Activated CD4-positive, alpha-beta memory T cell treated with anti-CD3 and anti-CD28 coated beads, Interleukin-2, amount 10 ng/mL, durations not matched to agents 7 days and 5 days (primary cell): ENCODE results near the gene TMC4. TPM values are rescaled to one million over a fixed set of nuclear protein-coding genes. Genes with fewer than 3 reads are reported as not detected.
"Not testable (repeated sequence)": the region's sequence is repeated elsewhere in the genome, so short reads cannot be mapped to it uniquely, and the experiment has no call there.

Source experiments
- CTCF ChIA-PET: fragments of 350-600 bp; sonication (Branson Sonifier 250); formaldehyde crosslinking; loops from one replicate; lab custom pipeline; 2021; ENCODE audit warnings: antibody characterized with exemption, inconsistent platforms; lab: Charles Lee
- POLR2A ChIA-PET: fragments of 350-600 bp; sonication (Branson Sonifier 250); formaldehyde crosslinking; loops from one replicate; lab custom pipeline; 2021; ENCODE audit warnings: antibody characterized with exemption; lab: Charles Lee
- DNase-seq: peaks from one replicate; pipeline ENCODE4 v3.0.0-alpha.2; 2020
- H3K27ac Mint-ChIP-seq: one replicate; pipeline ENCODE4 v1.8.0; 2021; ENCODE audit warnings: mild to moderate bottlenecking, mixed read lengths
- H3K27me3 Mint-ChIP-seq: one replicate; pipeline ENCODE4 v1.8.0; 2021; ENCODE audit warnings: mixed read lengths
- H3K36me3 Mint-ChIP-seq: one replicate; pipeline ENCODE4 v1.8.0; 2021; ENCODE audit warnings: low read depth, mixed read lengths
- H3K4me1 Mint-ChIP-seq: one replicate; pipeline ENCODE4 v1.8.0; 2021; ENCODE audit warnings: mixed read lengths
- H3K4me3 Mint-ChIP-seq: one replicate; pipeline ENCODE4 v1.8.0; 2021; ENCODE audit warnings: mild to moderate bottlenecking, mixed read lengths
- H3K9me3 Mint-ChIP-seq: one replicate; pipeline ENCODE4 v1.8.0; 2021; ENCODE audit warnings: mixed read lengths
- total RNA-seq, 2 experiments: library from RNA; stranded (reverse); gene quantifications; one replicate each; pipeline ENCODE4 v1.2.3, GENCODE V29; 2021

The TMC4 gene
- total RNA-seq, 2 experiments from 2014 or later, result 2.8 to 3.2 TPM

- Mint-ChIP-seq H3K36me3 (peaks cover 71% of the 10 kb centered on the region), H3K27me3 (no peaks in the 10 kb centered on the region), H3K9me3 (no peaks in the 10 kb centered on the region), H3K4me1 (peaks cover 78% of the 10 kb centered on the region), H3K27ac (no peak overlapping the region), H3K4me3 (no peak overlapping the region)
- no peak for DNase-seq
- POLR2A ChIA-PET, result interaction anchor here (0.6 to 6.5 kb wide), 6 partner anchors 9 to 1285 kb away, joined by 3 to 60 read pairs (median 4); partner anchors contain the start of genes LENG1, MBOAT7, PRPF31 and RPS9
- CTCF ChIA-PET, result interaction anchor here (1.2 to 3.0 kb wide), 3 partner anchors 39 to 181 kb away, joined by 3 to 16 read pairs (median 3); no protein-coding TSS in a partner anchor
Observed at GRCh38 chr19:54209058-54209810, 36.3 kb upstream of the TMC4 start.

- Mint-ChIP-seq H3K27ac (peak overlapping the region; percentile 9), H3K9me3 (no peaks in the 10 kb centered on the region), H3K27me3 (no peaks in the 10 kb centered on the region), H3K4me3 (no peak overlapping the region), H3K36me3 (peaks cover 74% of the 10 kb centered on the region), H3K4me1 (peaks cover 83% of the 10 kb centered on the region)
- DNase-seq, result no peak
- POLR2A ChIA-PET, result interaction anchor here (0.6 to 6.5 kb wide), 3 partner anchors 8 to 1286 kb away, joined by 3 to 60 read pairs (median 49); partner anchors contain the start of genes MBOAT7, RPS9 and TSEN34
- CTCF ChIA-PET, result interaction anchor here (1.2 to 1.5 kb wide), 3 partner anchors 38 to 182 kb away, joined by 3 read pairs; no protein-coding TSS in a partner anchor
Observed at GRCh38 chr19:54208784-54209057, 35.8 kb upstream of the TMC4 start.

- Mint-ChIP-seq H3K9me3 (no peaks in the 10 kb centered on the region), H3K4me3 (no peak overlapping the region), H3K27me3 (no peaks in the 10 kb centered on the region), H3K27ac (peak overlapping the region; percentile 9), H3K4me1 (peaks cover 88% of the 10 kb centered on the region), H3K36me3 (peaks cover 78% of the 10 kb centered on the region)
- DNase-seq, result no peak
- ChIA-PET CTCF (interaction anchor here (1.2 to 1.5 kb wide), 3 partner anchors 38 to 182 kb away, joined by 3 read pairs; no protein-coding TSS in a partner anchor), POLR2A (interaction anchor here (0.6 to 6.5 kb wide), 4 partner anchors 8 to 1286 kb away, joined by 3 to 60 read pairs (median 26); partner anchors contain the start of genes MBOAT7, RPS9 and TSEN34)
Observed at GRCh38 chr19:54207983-54208783, 35.2 kb upstream of the TMC4 start.

GRCh38 chr19:54207676-54207982, 34.7 kb upstream of the TMC4 start:
- POLR2A ChIA-PET, result interaction anchor here (0.6 to 6.5 kb wide), 2 partner anchors 17 to 71 kb away, joined by 3 to 49 read pairs; partner anchors contain the start of genes MBOAT7 and TSEN34
- H3K27ac Mint-ChIP-seq, result peak overlapping the region; percentile 9
- H3K27me3 Mint-ChIP-seq, result no peaks in the 10 kb centered on the region
- H3K4me1 Mint-ChIP-seq, result peaks cover 92% of the 10 kb centered on the region
- H3K9me3 Mint-ChIP-seq, result no peaks in the 10 kb centered on the region
- H3K4me3 Mint-ChIP-seq, result no peak overlapping the region
- CTCF ChIA-PET, result interaction anchor here (1.2 kb wide), 2 partner anchors 181 to 183 kb away, joined by 3 read pairs; no protein-coding TSS in a partner anchor
- no peak for DNase-seq
- peaks cover 79% of the 10 kb centered on the region for H3K36me3 Mint-ChIP-seq

- DNase-seq, H3K27ac Mint-ChIP-seq, H3K9me3 Mint-ChIP-seq, H3K4me3 Mint-ChIP-seq, H3K27me3 Mint-ChIP-seq: not testable (repeated sequence)
- CTCF ChIA-PET, result interaction anchor here (0.7 kb wide), 1 partner anchor 18 kb away, joined by 3 read pairs; the partner anchor contains the start of gene MBOAT7
- peaks cover 81% of the 10 kb centered on the region for H3K36me3 Mint-ChIP-seq
- H3K4me1 Mint-ChIP-seq, result peaks cover 96% of the 10 kb centered on the region
- POLR2A ChIA-PET, result interaction anchor here (0.8 to 6.5 kb wide), 3 partner anchors 16 to 92 kb away, joined by 3 to 49 read pairs (median 3); partner anchors contain the start of genes MBOAT7, PRPF31, TFPT and TSEN34
Observed at GRCh38 chr19:54207193-54207592, 34.2 kb upstream of the TMC4 start.

- Mint-ChIP-seq H3K27ac (no peak overlapping the region), H3K4me3 (no peak overlapping the region), H3K9me3 (no peaks in the 10 kb centered on the region), H3K4me1 (peaks cover 97% of the 10 kb centered on the region), H3K27me3 (no peaks in the 10 kb centered on the region), H3K36me3 (peaks cover 85% of the 10 kb centered on the region)
- DNase-seq, result no peak
- CTCF ChIA-PET, result interaction anchor here (0.7 kb wide), 1 partner anchor 17 kb away, joined by 3 read pairs; the partner anchor contains the start of gene MBOAT7
- POLR2A ChIA-PET, result interaction anchor here (0.8 to 6.5 kb wide), 3 partner anchors 16 to 91 kb away, joined by 3 to 49 read pairs (median 3); partner anchors contain the start of genes MBOAT7, PRPF31, TFPT and TSEN34
Observed at GRCh38 chr19:54206831-54207177, 33.8 kb upstream of the TMC4 start.

GRCh38 chr19:54206030-54206830, 33.3 kb upstream of the TMC4 start:
- no peaks in the 10 kb centered on the region for H3K27me3 Mint-ChIP-seq
- POLR2A ChIA-PET, result interaction anchor here (0.8 to 6.5 kb wide), 6 partner anchors 15 to 91 kb away, joined by 3 to 49 read pairs (median 6); partner anchors contain the start of genes LENG1, MBOAT7, PRPF31 and TFPT
- peaks cover 98% of the 10 kb centered on the region for H3K4me1 Mint-ChIP-seq
- CTCF ChIA-PET, result interaction anchor here (0.7 to 1.1 kb wide), 3 partner anchors 17 to 36 kb away, joined by 3 to 5 read pairs (median 3); partner anchors contain the start of gene MBOAT7
- H3K36me3 Mint-ChIP-seq, result peaks cover 89% of the 10 kb centered on the region
- no peak overlapping the region for H3K4me3 Mint-ChIP-seq
- H3K9me3 Mint-ChIP-seq, result no peaks in the 10 kb centered on the region
- no peak for DNase-seq
- no peak overlapping the region for H3K27ac Mint-ChIP-seq

- H3K27ac Mint-ChIP-seq, result peak overlapping the region; percentile 21
- no peaks in the 10 kb centered on the region for H3K9me3 Mint-ChIP-seq
- ChIA-PET POLR2A (interaction anchor here (1.5 to 2.1 kb wide), 3 partner anchors 14 to 46 kb away, joined by 6 to 10 read pairs (median 6); partner anchors contain the start of genes LENG1, MBOAT7 and TSEN34), CTCF (interaction anchor here (1.1 to 1.4 kb wide), 2 partner anchors 16 to 61 kb away, joined by 5 to 9 read pairs; partner anchors contain the start of gene MBOAT7)
- no peak for DNase-seq
- no peaks in the 10 kb centered on the region for H3K27me3 Mint-ChIP-seq
- peaks cover 89% of the 10 kb centered on the region for H3K4me1 Mint-ChIP-seq
- peak overlapping the region; percentile 91 for H3K4me3 Mint-ChIP-seq
- H3K36me3 Mint-ChIP-seq, result peaks cover 87% of the 10 kb centered on the region
Observed at GRCh38 chr19:54204767-54205468, 32.0 kb upstream of the TMC4 start.

- peak overlapping the region; percentile 55 for H3K27ac Mint-ChIP-seq
- peak overlapping the region; percentile 91 for H3K4me3 Mint-ChIP-seq
- peaks cover 78% of the 10 kb centered on the region for H3K4me1 Mint-ChIP-seq
- ChIA-PET CTCF (no interaction called here), POLR2A (interaction anchor here (5.3 to 5.9 kb wide), 2 partner anchors 7 to 13 kb away, joined by 60 to 169 read pairs; partner anchors contain the start of genes MBOAT7 and TSEN34)
- no peak for DNase-seq
- peaks cover 76% of the 10 kb centered on the region for H3K36me3 Mint-ChIP-seq
- H3K27me3 Mint-ChIP-seq, result no peaks in the 10 kb centered on the region
- H3K9me3 Mint-ChIP-seq, result no peaks in the 10 kb centered on the region
Observed at GRCh38 chr19:54203151-54203611, 30.2 kb upstream of the TMC4 start.

- Mint-ChIP-seq H3K27ac (peak overlapping the region; percentile 95), H3K9me3 (no peaks in the 10 kb centered on the region), H3K36me3 (peaks cover 64% of the 10 kb centered on the region), H3K4me1 (peaks cover 66% of the 10 kb centered on the region), H3K27me3 (no peaks in the 10 kb centered on the region), H3K4me3 (peak overlapping the region; percentile 91)
- ChIA-PET POLR2A (interaction anchor here (1.5 to 5.9 kb wide), 5 partner anchors 9 to 247 kb away, joined by 5 to 169 read pairs (median 23); partner anchors contain the start of genes CNOT3, LENG1, LENG8 and MBOAT7), CTCF (interaction anchor here (1.9 kb wide), 1 partner anchor 33 kb away, joined by 6 read pairs; no protein-coding TSS in a partner anchor)
- DNase-seq, result no peak
Observed at GRCh38 chr19:54201980-54202379, 29.0 kb upstream of the TMC4 start.
